Stomach smooth muscle (tissue), 2 donors: ENCODE measurements around the gene LRIT2.

Source experiments
- H3K27ac ChIP-seq: one replicate; pipeline ENCODE4 v1.7.0; 2013; ENCODE audit warnings: mild to moderate bottlenecking, low read length, inconsistent platforms
- H3K27me3 ChIP-seq, 2 donors: one replicate each; pipeline ENCODE4 v1.7.0; 2013; ENCODE audit warnings: low read length in 2 of 2; ENCODE audit not compliant: insufficient read depth in 2 of 2, control insufficient read depth in 1 of 2
- H3K36me3 ChIP-seq, 2 donors: one replicate each; pipeline ENCODE4 v1.7.0; 2013; ENCODE audit warnings: low read length in 2 of 2; ENCODE audit not compliant: control insufficient read depth in 2 of 2, insufficient read depth in 2 of 2
- H3K4me1 ChIP-seq: one replicate; pipeline ENCODE4 v1.7.0; 2013; ENCODE audit warnings: low read length; ENCODE audit not compliant: control insufficient read depth, insufficient read depth
- H3K4me3 ChIP-seq, 2 donors: one replicate each; pipeline ENCODE4 v1.7.0; 2013; ENCODE audit warnings: low read length in 2 of 2
- H3K9ac ChIP-seq, 2 donors: one replicate each; pipeline ENCODE4 v1.7.0; 2013; ENCODE audit warnings: low read length in 2 of 2, mild to moderate bottlenecking in 1 of 2
- H3K9me3 ChIP-seq, 2 donors: one replicate each; pipeline ENCODE4 v1.7.0; 2013; ENCODE audit warnings: low read length in 2 of 2; ENCODE audit not compliant: control insufficient read depth in 2 of 2
- donor health status: healthy.
- donor health status: Pancreatic carcinoma.

LRIT2 gene, protein sequence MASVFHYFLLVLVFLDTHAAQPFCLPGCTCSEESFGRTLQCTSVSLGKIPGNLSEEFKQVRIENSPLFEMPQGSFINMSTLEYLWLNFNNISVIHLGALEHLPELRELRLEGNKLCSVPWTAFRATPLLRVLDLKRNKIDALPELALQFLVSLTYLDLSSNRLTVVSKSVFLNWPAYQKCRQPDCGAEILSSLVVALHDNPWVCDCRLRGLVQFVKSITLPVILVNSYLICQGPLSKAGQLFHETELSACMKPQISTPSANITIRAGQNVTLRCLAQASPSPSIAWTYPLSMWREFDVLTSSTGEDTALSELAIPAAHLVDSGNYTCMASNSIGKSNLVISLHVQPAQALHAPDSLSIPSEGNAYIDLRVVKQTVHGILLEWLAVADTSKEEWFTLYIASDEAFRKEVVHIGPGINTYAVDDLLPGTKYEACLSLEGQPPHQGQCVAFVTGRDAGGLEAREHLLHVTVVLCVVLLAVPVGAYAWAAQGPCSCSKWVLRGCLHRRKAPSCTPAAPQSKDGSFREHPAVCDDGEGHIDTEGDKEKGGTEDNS

DNA sequence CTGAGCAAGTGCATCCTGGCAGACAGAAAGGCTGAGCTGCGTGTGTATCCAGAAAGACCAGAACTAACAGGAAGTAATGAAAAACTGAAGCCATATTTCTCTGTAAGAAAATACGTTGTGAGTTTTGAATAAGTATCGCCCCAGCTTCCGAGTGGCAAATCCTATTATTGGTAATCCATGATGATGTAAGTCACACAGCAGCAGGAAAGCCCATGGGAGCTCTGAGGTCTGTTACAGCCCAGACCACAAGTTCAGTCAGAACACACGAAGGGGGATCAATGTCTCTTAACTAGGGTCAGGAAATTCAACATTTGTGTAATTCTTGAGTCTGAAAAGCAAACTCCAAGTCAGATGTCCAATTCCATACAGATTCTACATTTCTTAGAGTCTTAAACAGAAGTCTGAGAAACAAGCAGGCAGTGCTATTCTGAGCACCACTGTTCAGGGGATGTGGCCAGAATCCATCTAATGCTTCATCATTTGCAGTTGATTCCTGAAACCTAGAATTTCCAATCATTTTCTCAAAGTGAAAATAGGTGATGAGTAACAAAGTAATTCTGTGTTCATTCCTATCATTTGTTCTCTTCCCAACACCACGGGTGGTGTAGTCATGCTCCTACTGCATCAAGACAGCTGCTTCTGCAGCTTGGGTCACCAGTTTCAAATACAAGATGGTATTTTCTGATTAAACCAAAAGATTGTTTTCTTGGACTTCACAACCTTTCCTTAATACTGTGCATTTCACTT, at the start of gene LRIT2:
LRIT2 (minus strand) TSS at position 118 of the 747 bp plus-strand sequence; CDS start at position 94, 24 bp downstream.
- Histone ChIP-seq H3K9me3 (no peaks in the 10 kb centered on the region), H3K4me3 (no peak within 1 kb of the TSS), H3K27me3 (peaks cover 3 to 8% of the 10 kb centered on the region in 2 donors), H3K4me1 (no peaks in the 10 kb centered on the region), H3K36me3 (no peaks in the 10 kb centered on the region), H3K27ac (no peak within 1 kb of the TSS), H3K9ac (no peak within 1 kb of the TSS)

- Histone ChIP-seq H3K4me1 (no peaks in the 10 kb centered on the region), H3K9me3 (no peaks in the 10 kb centered on the region), H3K27me3 (peaks cover 2 to 16% of the 10 kb centered on the region in 2 donors), H3K36me3 (no peaks in the 10 kb centered on the region), H3K27ac (no peak overlapping the region), H3K9ac (no peak overlapping the region), H3K4me3 (no peak overlapping the region)
Observed at GRCh38 chr10:84270708-84271107, 45.4 kb upstream of the LRIT2 start.

- no peak overlapping the region for H3K27ac ChIP-seq
- peaks cover 2 to 16% of the 10 kb centered on the region in 2 donors for H3K27me3 ChIP-seq
- no peaks in the 10 kb centered on the region for H3K36me3 ChIP-seq
- no peaks in the 10 kb centered on the region for H3K9me3 ChIP-seq
- no peak overlapping the region for H3K4me3 ChIP-seq
- H3K9ac ChIP-seq, result no peak overlapping the region
- no peaks in the 10 kb centered on the region for H3K4me1 ChIP-seq
Observed at GRCh38 chr10:84269773-84270172, 44.4 kb upstream of the LRIT2 start.

DNA sequence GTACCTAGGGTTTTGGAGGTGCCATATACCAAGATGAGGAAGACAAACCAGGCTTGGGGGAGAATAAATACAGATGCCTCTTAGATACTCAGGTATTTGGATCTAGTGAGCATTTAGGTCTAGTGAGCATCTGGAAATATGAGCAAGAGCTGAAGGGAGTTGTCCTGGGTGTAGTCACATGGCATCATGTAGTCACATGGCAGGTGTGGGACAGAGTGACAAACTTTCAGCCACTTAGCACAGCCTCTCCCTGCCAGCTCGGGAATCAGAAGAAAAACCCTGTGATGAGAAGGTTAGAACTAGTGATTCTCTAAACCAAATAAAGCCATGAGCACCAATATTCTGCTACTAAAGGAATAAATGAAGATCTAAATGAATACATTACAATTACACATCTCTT, 43.8 kb upstream of the LRIT2 start:
- Histone ChIP-seq H3K9me3 (no peaks in the 10 kb centered on the region), H3K9ac (no peak overlapping the region), H3K4me3 (no peak overlapping the region), H3K36me3 (no peaks in the 10 kb centered on the region), H3K4me1 (no peaks in the 10 kb centered on the region), H3K27ac (no peak overlapping the region), H3K27me3 (peaks cover 2 to 16% of the 10 kb centered on the region in 2 donors)

DNA sequence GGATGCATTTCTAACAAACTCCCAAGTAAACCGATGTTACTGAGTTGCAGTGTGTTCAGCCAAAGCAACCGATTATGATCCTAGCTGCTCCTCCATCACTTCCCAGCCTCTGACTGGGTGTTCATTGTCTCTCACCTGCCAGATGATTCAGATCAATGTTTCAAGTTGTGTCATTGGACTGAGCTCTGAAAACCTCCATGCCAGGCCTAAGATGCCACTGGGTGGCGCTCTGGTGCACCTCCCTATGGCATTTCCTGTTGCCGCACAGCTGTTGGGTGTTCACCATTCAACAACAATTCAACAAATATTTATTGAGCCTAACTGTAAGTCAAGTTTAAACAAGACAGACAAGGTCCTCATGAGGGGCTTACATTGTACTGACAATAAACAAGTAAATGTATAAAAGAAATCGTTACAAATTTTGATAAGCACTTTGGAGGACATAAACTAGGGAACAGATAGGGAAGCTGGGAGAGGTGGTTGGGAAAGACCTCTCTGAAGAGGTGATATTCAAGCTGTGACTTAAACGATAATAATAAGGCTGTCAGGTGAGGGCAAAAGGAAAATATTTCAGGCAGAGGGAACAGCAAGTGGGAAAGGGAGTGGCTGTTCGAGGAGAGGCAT, 42.3 kb upstream of the LRIT2 start:
- Histone ChIP-seq H3K27me3 (peaks cover 2 to 19% of the 10 kb centered on the region in 2 donors), H3K4me1 (no peaks in the 10 kb centered on the region), H3K9ac (no peak overlapping the region), H3K4me3 (no peak overlapping the region), H3K27ac (no peak overlapping the region), H3K9me3 (no peaks in the 10 kb centered on the region), H3K36me3 (no peaks in the 10 kb centered on the region)

DNA sequence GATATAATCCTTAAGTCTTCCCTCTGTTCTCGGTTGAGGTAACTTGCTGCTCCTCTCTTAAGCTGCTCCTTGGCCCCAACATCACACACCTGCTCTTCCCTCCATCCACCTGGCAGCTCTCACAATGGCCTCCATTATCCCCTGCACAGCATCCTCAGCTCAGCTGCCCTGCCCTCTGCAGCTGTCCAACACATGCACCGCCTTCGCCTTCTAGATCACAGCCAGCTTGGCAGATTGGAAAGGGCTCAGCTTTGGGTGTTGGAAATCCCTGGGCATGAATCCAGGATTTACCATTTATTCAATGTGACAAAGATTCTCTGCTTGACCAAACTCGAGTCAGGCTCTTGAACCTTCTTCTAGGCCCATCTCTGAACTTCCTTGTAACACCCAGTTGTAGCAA, 40.1 kb upstream of the LRIT2 start:
- no peak overlapping the region for H3K9ac ChIP-seq
- no peak overlapping the region for H3K4me3 ChIP-seq
- peaks cover 2 to 23% of the 10 kb centered on the region in 2 donors for H3K27me3 ChIP-seq
- H3K4me1 ChIP-seq, result no peaks in the 10 kb centered on the region
- H3K27ac ChIP-seq, result no peak overlapping the region
- no peaks in the 10 kb centered on the region for H3K36me3 ChIP-seq
- H3K9me3 ChIP-seq, result no peaks in the 10 kb centered on the region

GRCh38 chr10:84264611-84265141, 39.3 kb upstream of the LRIT2 start:
- Histone ChIP-seq H3K4me1 (no peaks in the 10 kb centered on the region), H3K27me3 (peaks cover 2 to 23% of the 10 kb centered on the region in 2 donors), H3K4me3 (no peak overlapping the region), H3K36me3 (no peaks in the 10 kb centered on the region), H3K9ac (peak overlapping the region in 1 of 2 donors; percentile 37), H3K27ac (no peak overlapping the region), H3K9me3 (no peaks in the 10 kb centered on the region)

GRCh38 chr10:84263716-84264115, 38.4 kb upstream of the LRIT2 start:
- Histone ChIP-seq H3K9me3 (no peaks in the 10 kb centered on the region), H3K4me1 (no peaks in the 10 kb centered on the region), H3K27me3 (peaks cover 2 to 20% of the 10 kb centered on the region in 2 donors), H3K27ac (no peak overlapping the region), H3K9ac (no peak overlapping the region), H3K4me3 (no peak overlapping the region), H3K36me3 (no peaks in the 10 kb centered on the region)

DNA sequence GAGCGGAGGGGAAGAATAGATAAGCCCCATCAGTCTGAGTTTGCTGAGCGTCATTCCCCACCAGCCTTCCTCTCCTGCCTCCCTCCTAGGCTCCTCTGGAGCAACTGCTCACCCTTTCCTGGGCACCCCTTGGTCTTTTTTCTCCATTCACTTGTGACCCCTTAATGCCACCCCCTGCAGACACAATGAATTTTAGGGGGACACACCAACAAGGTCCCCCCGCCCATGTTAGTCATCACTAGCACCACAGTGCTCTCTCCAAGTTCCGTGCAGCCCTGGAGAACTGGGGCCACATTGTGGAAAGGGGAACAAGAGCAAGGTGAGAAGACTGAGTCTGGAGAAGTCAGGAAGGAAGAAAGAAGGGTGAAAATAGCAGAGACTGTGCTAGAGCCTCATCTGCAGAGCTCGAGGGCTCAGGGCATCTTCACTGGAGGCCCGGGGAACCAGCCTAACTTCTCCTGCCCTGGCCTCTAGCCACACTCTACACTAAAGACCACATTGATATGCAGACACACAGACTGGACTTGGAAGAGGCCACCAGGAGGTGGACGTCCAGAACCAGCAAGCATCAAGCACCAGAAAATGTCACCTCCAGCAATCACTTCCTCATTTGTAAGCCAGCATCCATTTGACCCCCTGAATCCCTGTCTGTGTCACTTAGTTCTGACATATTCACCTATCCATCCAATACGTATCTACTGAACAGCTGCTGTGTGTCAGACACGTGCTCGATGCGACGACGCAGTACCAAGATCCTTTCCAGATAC, 37.0 kb upstream of the LRIT2 start:
- Histone ChIP-seq H3K36me3 (no peaks in the 10 kb centered on the region), H3K4me3 (no peak overlapping the region), H3K4me1 (no peaks in the 10 kb centered on the region), H3K9ac (no peak overlapping the region), H3K9me3 (no peaks in the 10 kb centered on the region), H3K27ac (no peak overlapping the region), H3K27me3 (peaks cover 2 to 13% of the 10 kb centered on the region in 2 donors)
